ENCODE results near the gene CORO2B. TPM values are rescaled to one million over a fixed set of nuclear protein-coding genes. Genes with fewer than 3 reads are reported as not detected.
A peak's percentile ranks its signal among the peaks of the same experiment; 100 is the strongest.

The CORO2B gene
- total RNA-seq, 5 donors from 2014 or later (not counting 1 experiment from before 2014, with no cell fraction given), result 0.06 to 0.39 (median 0.09) TPM; not detected in 2

DNA sequence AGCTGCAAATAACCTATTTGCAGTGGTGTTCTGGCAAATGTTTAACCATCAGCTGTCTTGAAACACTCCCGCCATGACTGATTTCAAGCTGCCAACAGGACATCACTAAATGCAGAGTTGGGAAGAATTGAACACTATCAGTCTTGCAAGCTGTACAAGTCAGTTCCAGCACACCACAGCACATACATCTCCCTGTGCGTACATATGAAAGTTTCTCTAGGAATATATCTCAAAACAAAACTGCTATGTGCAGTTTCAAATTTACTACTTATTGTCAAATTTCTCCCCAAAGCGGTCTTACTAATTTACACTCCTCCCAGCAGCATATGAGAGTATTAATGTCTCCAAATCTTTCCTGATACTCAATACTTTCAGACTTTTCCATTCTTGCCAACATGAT, 30.4 kb upstream of the CORO2B start:
- Histone ChIP-seq H3K27me3 (replicated peaks in 1 of 2; ENCODE audit: control insufficient read depth in 2 of 2, extremely low read depth in 1 of 2, insufficient read depth in 2 of 2, low read length in 1 of 2) (peaks cover 0 to 45% of the 10 kb centered on the region in 2 experiments), H3K4me1 (ENCODE audit: control insufficient read depth in 1 of 2, extremely low read depth in 1 of 2, insufficient read depth in 2 of 2, low read length in 2 of 2) (no peaks in the 10 kb centered on the region), H3K4me3 (ENCODE audit: control insufficient read depth in 1 of 2, extremely low read depth in 1 of 2, low read length in 1 of 2) (no peak overlapping the region), H3K27ac (ENCODE audit: low read length) (no peak overlapping the region), H3K36me3 (ENCODE audit: control insufficient read depth in 2 of 2, extremely low read depth in 1 of 2, insufficient read depth in 1 of 2, low read length in 1 of 2) (no peaks in the 10 kb centered on the region), H3K9me3 (no peaks in the 10 kb centered on the region)
- no peaks in the 10 kb centered on the region for H3K36me3 Mint-ChIP-seq
- POLR2A ChIA-PET, result no interaction called here
- 50% methylated on average over 1 of the region's 3 CpGs for WGBS (ENCODE audit: insufficient coverage)
- H3K4me3 Mint-ChIP-seq, result no peak overlapping the region
- no peak for DNase-seq
- H3K9me3 Mint-ChIP-seq, result no peaks in the 10 kb centered on the region
- peaks cover 26 to 35% of the 10 kb centered on the region in 2 donors for H3K27me3 Mint-ChIP-seq
- no peak overlapping the region for H3K27ac Mint-ChIP-seq
- CTCF ChIA-PET, result interaction anchor here in 1 of 2 donors (0.8 kb wide), 1 partner anchor 11 kb away, joined by 5 read pairs; no protein-coding TSS in a partner anchor
- no peak for ATAC-seq (replicated peaks in 1 of 4)
- H3K4me1 Mint-ChIP-seq, result no peaks in the 10 kb centered on the region

DNA sequence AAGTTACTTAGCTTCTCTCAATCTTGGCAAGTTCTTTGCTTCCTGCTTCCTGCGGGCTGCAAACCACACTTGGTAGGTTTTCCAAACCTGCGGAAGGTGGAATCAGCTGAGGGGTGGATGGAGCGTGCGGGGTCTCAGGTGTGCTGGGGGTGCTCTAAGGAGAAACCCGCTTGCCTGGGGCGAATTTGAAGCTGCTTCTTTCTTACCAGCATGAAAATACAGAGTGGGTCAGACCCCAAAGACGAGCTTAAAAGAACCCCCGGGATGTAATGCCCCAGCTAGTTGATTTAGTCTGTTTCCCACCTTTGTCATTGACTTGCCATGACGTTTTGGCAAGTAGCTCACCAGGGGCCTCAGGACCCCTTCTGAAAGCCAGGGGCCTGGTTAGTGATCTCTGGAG, 28.8 kb upstream of the CORO2B start:
- Histone ChIP-seq H3K4me3 (ENCODE audit: control insufficient read depth in 1 of 2, extremely low read depth in 1 of 2, low read length in 1 of 2) (no peak overlapping the region), H3K36me3 (ENCODE audit: control insufficient read depth in 2 of 2, extremely low read depth in 1 of 2, insufficient read depth in 1 of 2, low read length in 1 of 2) (no peaks in the 10 kb centered on the region), H3K4me1 (ENCODE audit: control insufficient read depth in 1 of 2, extremely low read depth in 1 of 2, insufficient read depth in 2 of 2, low read length in 2 of 2) (no peaks in the 10 kb centered on the region), H3K27me3 (replicated peaks in 1 of 2; ENCODE audit: control insufficient read depth in 2 of 2, extremely low read depth in 1 of 2, insufficient read depth in 2 of 2, low read length in 1 of 2) (peaks cover 0 to 53% of the 10 kb centered on the region in 2 experiments), H3K9me3 (no peaks in the 10 kb centered on the region), H3K27ac (ENCODE audit: low read length) (no peak overlapping the region)
- ChIA-PET POLR2A (no interaction called here), CTCF (interaction anchor here (0.7 to 1.7 kb wide), 9 partner anchors 10 to 1739 kb away, joined by 3 to 11 read pairs (median 3); no protein-coding TSS in a partner anchor)
- no peak for DNase-seq
- Mint-ChIP-seq H3K4me3 (no peak overlapping the region), H3K27me3 (peaks cover 32 to 33% of the 10 kb centered on the region in 2 donors), H3K4me1 (no peaks in the 10 kb centered on the region), H3K36me3 (no peaks in the 10 kb centered on the region), H3K9me3 (no peaks in the 10 kb centered on the region), H3K27ac (no peak overlapping the region)
- 32% methylated on average over 4 of the region's 9 CpGs for WGBS (ENCODE audit: insufficient coverage)
- ATAC-seq (replicated peaks in 1 of 4), result no peak

- no peaks in the 10 kb centered on the region for H3K9me3 Mint-ChIP-seq
Observed at GRCh38 chr15:68550498-68551295, 28.1 kb upstream of the CORO2B start.

GRCh38 chr15:68551296-68551635, 27.5 kb upstream of the CORO2B start:
- no peak for DNase-seq
- Mint-ChIP-seq H3K27me3 (peaks cover 43% of the 10 kb centered on the region in 2 donors), H3K36me3 (no peaks in the 10 kb centered on the region), H3K27ac (no peak overlapping the region), H3K4me3 (no peak overlapping the region), H3K4me1 (no peaks in the 10 kb centered on the region), H3K9me3 (no peaks in the 10 kb centered on the region)
- no peaks in the 10 kb centered on the region for H3K4me1 ChIP-seq (ENCODE audit: control insufficient read depth in 1 of 2, extremely low read depth in 1 of 2, insufficient read depth in 2 of 2, low read length in 2 of 2)
- CTCF ChIA-PET, result interaction anchor here (1.0 to 1.7 kb wide), 2 partner anchors 324 to 325 kb away, joined by 3 to 8 read pairs; no protein-coding TSS in a partner anchor
- no peak for ATAC-seq (replicated peaks in 1 of 4)
- H3K27me3 ChIP-seq (replicated peaks in 1 of 2; ENCODE audit: control insufficient read depth in 2 of 2, extremely low read depth in 1 of 2, insufficient read depth in 2 of 2, low read length in 1 of 2), result peaks cover 0 to 56% of the 10 kb centered on the region in 2 experiments
- WGBS (ENCODE audit: insufficient coverage), result 42% methylated on average over 3 of the region's 5 CpGs
- H3K9me3 ChIP-seq, result no peaks in the 10 kb centered on the region
- H3K36me3 ChIP-seq (ENCODE audit: control insufficient read depth in 2 of 2, extremely low read depth in 1 of 2, insufficient read depth in 1 of 2, low read length in 1 of 2), result no peaks in the 10 kb centered on the region
- POLR2A ChIA-PET, result no interaction called here
- H3K27ac ChIP-seq (ENCODE audit: low read length), result no peak overlapping the region
- no peak overlapping the region for H3K4me3 ChIP-seq (ENCODE audit: control insufficient read depth in 1 of 2, extremely low read depth in 1 of 2, low read length in 1 of 2)

More at GRCh38 chr15:68550498-68551295, 28.1 kb upstream of the CORO2B start:
- Mint-ChIP-seq H3K27ac (no peak overlapping the region), H3K4me3 (no peak overlapping the region), H3K36me3 (no peaks in the 10 kb centered on the region), H3K4me1 (no peaks in the 10 kb centered on the region), H3K27me3 (peaks cover 38 to 39% of the 10 kb centered on the region in 2 donors)
- DNase-seq (peak; percentile 30 to 80 (median 60)), ATAC-seq (replicated peaks in 1 of 4) (peak in 3 of 4 experiments; percentile 31 to 66 (median 49))
- no peak overlapping the region for H3K4me3 ChIP-seq (ENCODE audit: control insufficient read depth in 1 of 2, extremely low read depth in 1 of 2, low read length in 1 of 2)
- no peak overlapping the region for H3K27ac ChIP-seq (ENCODE audit: low read length)
- ChIA-PET CTCF (interaction anchor here (0.7 to 1.7 kb wide), 10 partner anchors 9 to 1740 kb away, joined by 3 to 11 read pairs (median 3); no protein-coding TSS in a partner anchor), POLR2A (no interaction called here)
- no peaks in the 10 kb centered on the region for H3K9me3 ChIP-seq
- H3K27me3 ChIP-seq (replicated peaks in 1 of 2; ENCODE audit: control insufficient read depth in 2 of 2, extremely low read depth in 1 of 2, insufficient read depth in 2 of 2, low read length in 1 of 2), result peaks cover 0 to 55% of the 10 kb centered on the region in 2 experiments
- H3K4me1 ChIP-seq (ENCODE audit: control insufficient read depth in 1 of 2, extremely low read depth in 1 of 2, insufficient read depth in 2 of 2, low read length in 2 of 2), result no peaks in the 10 kb centered on the region
- no peaks in the 10 kb centered on the region for H3K36me3 ChIP-seq (ENCODE audit: control insufficient read depth in 2 of 2, extremely low read depth in 1 of 2, insufficient read depth in 1 of 2, low read length in 1 of 2)
- 22% methylated on average over 8 of the region's 20 CpGs for WGBS (ENCODE audit: insufficient coverage)

- Histone ChIP-seq H3K4me3 (ENCODE audit: control insufficient read depth in 1 of 2, extremely low read depth in 1 of 2, low read length in 1 of 2) (no peak overlapping the region), H3K36me3 (ENCODE audit: control insufficient read depth in 2 of 2, extremely low read depth in 1 of 2, insufficient read depth in 1 of 2, low read length in 1 of 2) (no peaks in the 10 kb centered on the region), H3K4me1 (ENCODE audit: control insufficient read depth in 1 of 2, extremely low read depth in 1 of 2, insufficient read depth in 2 of 2, low read length in 2 of 2) (no peaks in the 10 kb centered on the region), H3K27me3 (replicated peaks in 1 of 2; ENCODE audit: control insufficient read depth in 2 of 2, extremely low read depth in 1 of 2, insufficient read depth in 2 of 2, low read length in 1 of 2) (peaks cover 0 to 60% of the 10 kb centered on the region in 2 experiments), H3K9me3 (no peaks in the 10 kb centered on the region), H3K27ac (ENCODE audit: low read length) (no peak overlapping the region)
- peaks cover 51 to 52% of the 10 kb centered on the region in 2 donors for H3K27me3 Mint-ChIP-seq
- CTCF ChIA-PET, result interaction anchor here in 1 of 2 donors (0.5 kb wide), 1 partner anchor 324 kb away, joined by 4 read pairs; no protein-coding TSS in a partner anchor
- no peak overlapping the region for H3K27ac Mint-ChIP-seq
- H3K4me1 Mint-ChIP-seq, result no peaks in the 10 kb centered on the region
- no peaks in the 10 kb centered on the region for H3K36me3 Mint-ChIP-seq
- no peak for DNase-seq
- H3K4me3 Mint-ChIP-seq, result no peak overlapping the region
- ATAC-seq (replicated peaks in 1 of 4), result no peak
- 76% methylated on average over 5 of the region's 6 CpGs for WGBS (ENCODE audit: insufficient coverage)
- POLR2A ChIA-PET, result no interaction called here
- H3K9me3 Mint-ChIP-seq, result no peaks in the 10 kb centered on the region
Observed at GRCh38 chr15:68552344-68552743, 26.4 kb upstream of the CORO2B start.

GRCh38 chr15:68552773-68553172, 26.0 kb upstream of the CORO2B start:
- Histone ChIP-seq H3K27ac (ENCODE audit: low read length) (no peak overlapping the region), H3K27me3 (replicated peaks in 1 of 2; ENCODE audit: control insufficient read depth in 2 of 2, extremely low read depth in 1 of 2, insufficient read depth in 2 of 2, low read length in 1 of 2) (peaks cover 0 to 62% of the 10 kb centered on the region in 2 experiments), H3K4me3 (ENCODE audit: control insufficient read depth in 1 of 2, extremely low read depth in 1 of 2, low read length in 1 of 2) (no peak overlapping the region), H3K9me3 (no peaks in the 10 kb centered on the region), H3K4me1 (ENCODE audit: control insufficient read depth in 1 of 2, extremely low read depth in 1 of 2, insufficient read depth in 2 of 2, low read length in 2 of 2) (no peaks in the 10 kb centered on the region), H3K36me3 (ENCODE audit: control insufficient read depth in 2 of 2, extremely low read depth in 1 of 2, insufficient read depth in 1 of 2, low read length in 1 of 2) (no peaks in the 10 kb centered on the region)
- POLR2A ChIA-PET, result no interaction called here
- no peaks in the 10 kb centered on the region for H3K4me1 Mint-ChIP-seq
- no peaks in the 10 kb centered on the region for H3K36me3 Mint-ChIP-seq
- H3K27ac Mint-ChIP-seq, result no peak overlapping the region
- H3K9me3 Mint-ChIP-seq, result no peaks in the 10 kb centered on the region
- CTCF ChIA-PET, result no interaction called here
- peaks cover 51 to 56% of the 10 kb centered on the region in 2 donors for H3K27me3 Mint-ChIP-seq
- DNase-seq (no peak), ATAC-seq (replicated peaks in 1 of 4) (no peak)
- no peak overlapping the region for H3K4me3 Mint-ChIP-seq
- WGBS (ENCODE audit: insufficient coverage), result 38% methylated on average over 3 of the region's 6 CpGs
